AG09319 (cell line): ENCODE results near the gene ATG12.
A peak's percentile ranks its signal among the peaks of the same experiment; 100 is the strongest.

ENCODE experiments used
- DNase-seq: peaks from one replicate; pipeline ENCODE4 v3.0.0-alpha.2; 2010; ENCODE audit warnings: low read depth; ENCODE audit errors: extremely low read depth
- CTCF ChIP-seq: IDR thresholded peaks from 2 replicates; pipeline ENCODE4 v1.5.1; 2011; ENCODE audit warnings: low read depth, mild to moderate bottlenecking, inconsistent platforms, low read length, moderate library complexity

The ATG12 gene

GRCh38 chr5:115869256-115869795 lies 28.0 kb upstream of the ATG12 start:
- no peak for DNase-seq
- no peak for TF ChIP-seq CTCF

- TF ChIP-seq CTCF = no peak
- no peak for DNase-seq
Measured at GRCh38 chr5:115859378-115859777, 18.0 kb upstream of the ATG12 start.

- DNase-seq = no peak
- no peak for TF ChIP-seq CTCF
Measured at GRCh38 chr5:115858396-115858795, 17.0 kb upstream of the ATG12 start.

GRCh38 chr5:115857626-115858349 lies 16.4 kb upstream of the ATG12 start:
- peak; percentile 20 for DNase-seq
- TF ChIP-seq CTCF = no peak

- DNase-seq = no peak
- TF ChIP-seq CTCF = no peak
Measured at GRCh38 chr5:115857057-115857479, 15.7 kb upstream of the ATG12 start.

GRCh38 chr5:115855959-115856358 lies 14.6 kb upstream of the ATG12 start:
- no peak for TF ChIP-seq CTCF
- DNase-seq = no peak

GRCh38 chr5:115854139-115854538 lies 12.8 kb upstream of the ATG12 start:
- DNase-seq = no peak
- no peak for TF ChIP-seq CTCF
